Duodenal mucosa (tissue), 2 donors: ENCODE data around the gene HNRNPUL1.
A peak's percentile ranks its signal among the peaks of the same experiment; 100 is the strongest.

Source experiments
- H3K27ac ChIP-seq: one replicate; pipeline ENCODE4 v1.7.0; 2013; ENCODE audit warnings: low read depth, low read length
- H3K27me3 ChIP-seq, 2 donors: one replicate each; pipeline ENCODE4 v1.7.0; 2013; ENCODE audit warnings: low read length in 2 of 2, control low read depth in 1 of 2; ENCODE audit not compliant: insufficient read depth in 2 of 2, control insufficient read depth in 1 of 2
- H3K36me3 ChIP-seq, 2 donors: one replicate each; pipeline ENCODE4 v1.7.0; 2013; ENCODE audit warnings: low read length in 2 of 2, control low read depth in 1 of 2; ENCODE audit not compliant: insufficient read depth in 2 of 2, control insufficient read depth in 1 of 2
- H3K4me1 ChIP-seq, 2 donors: one replicate each; pipeline ENCODE4 v1.7.0; 2013; ENCODE audit warnings: low read length in 2 of 2, control low read depth in 1 of 2; ENCODE audit not compliant: insufficient read depth in 2 of 2, control insufficient read depth in 1 of 2
- H3K4me3 ChIP-seq, 2 donors: one replicate each; pipeline ENCODE4 v1.7.0; 2013; ENCODE audit warnings: low read length in 2 of 2, low read depth in 1 of 2
- H3K9ac ChIP-seq, 2 donors: one replicate each; pipeline ENCODE4 v1.7.0; 2013; ENCODE audit warnings: low read length in 2 of 2, low read depth in 1 of 2
- H3K9me3 ChIP-seq, 2 donors: one replicate each; pipeline ENCODE4 v1.7.0; 2013; ENCODE audit warnings: low read length in 2 of 2, control low read depth in 1 of 2; ENCODE audit not compliant: control insufficient read depth in 1 of 2

The HNRNPUL1 gene

GRCh38 chr19:41234512-41235168 lies 29.5 kb upstream of the HNRNPUL1 start:
- peaks cover 0 to 11% of the 10 kb centered on the region in 2 donors for H3K36me3 ChIP-seq
- no peaks in the 10 kb centered on the region for H3K9me3 ChIP-seq
- peaks cover 5 to 7% of the 10 kb centered on the region in 2 donors for H3K4me1 ChIP-seq

GRCh38 chr19:41235480-41235879 lies 28.7 kb upstream of the HNRNPUL1 start:
- no peaks in the 10 kb centered on the region for H3K27me3 ChIP-seq
- H3K9me3 ChIP-seq, result no peaks in the 10 kb centered on the region
- H3K36me3 ChIP-seq, result peaks cover 0 to 11% of the 10 kb centered on the region in 2 donors
- H3K4me3 ChIP-seq, result no peak overlapping the region
- H3K27ac ChIP-seq, result no peak overlapping the region
- no peak overlapping the region for H3K9ac ChIP-seq
- peaks cover 5 to 7% of the 10 kb centered on the region in 2 donors for H3K4me1 ChIP-seq

More at GRCh38 chr19:41234512-41235168, 29.5 kb upstream of the HNRNPUL1 start:
- H3K9ac ChIP-seq, result no peak overlapping the region
- no peak overlapping the region for H3K27ac ChIP-seq
- H3K4me3 ChIP-seq, result no peak overlapping the region
- H3K27me3 ChIP-seq, result peaks cover 0 to 1% of the 10 kb centered on the region in 2 donors

DNA sequence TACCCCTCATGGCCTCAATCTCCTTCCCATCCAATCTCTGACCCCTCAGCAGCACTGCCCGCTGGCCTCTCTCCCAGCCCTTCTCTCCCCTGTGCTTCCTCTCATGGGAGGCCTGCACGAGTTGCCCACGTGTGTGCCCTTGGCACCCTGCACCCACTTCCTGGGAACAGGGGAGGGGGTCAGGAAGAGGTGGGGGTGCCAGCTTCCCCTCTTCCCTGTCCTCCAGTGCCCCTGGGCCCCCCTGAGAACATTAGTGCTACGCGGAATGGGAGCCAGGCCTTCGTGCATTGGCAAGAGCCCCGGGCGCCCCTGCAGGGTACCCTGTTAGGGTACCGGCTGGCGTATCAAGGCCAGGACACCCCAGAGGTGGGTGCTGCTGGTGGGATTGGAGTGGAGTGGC lies 25.9 kb upstream of the HNRNPUL1 start:
- H3K4me1 ChIP-seq, result peaks cover 5 to 7% of the 10 kb centered on the region in 2 donors
- H3K4me3 ChIP-seq, result no peak overlapping the region
- no peak overlapping the region for H3K9ac ChIP-seq
- H3K27ac ChIP-seq, result no peak overlapping the region
- H3K9me3 ChIP-seq, result no peaks in the 10 kb centered on the region
- no peaks in the 10 kb centered on the region for H3K27me3 ChIP-seq
- peaks cover 0 to 19% of the 10 kb centered on the region in 2 donors for H3K36me3 ChIP-seq

GRCh38 chr19:41239363-41239762 lies 24.8 kb upstream of the HNRNPUL1 start:
- Histone ChIP-seq H3K4me1 (peaks cover 5 to 7% of the 10 kb centered on the region in 2 donors), H3K4me3 (peak overlapping the region in 1 of 2 donors; percentile 9), H3K36me3 (peaks cover 0 to 23% of the 10 kb centered on the region in 2 donors), H3K9me3 (no peaks in the 10 kb centered on the region), H3K27me3 (no peaks in the 10 kb centered on the region), H3K9ac (no peak overlapping the region), H3K27ac (no peak overlapping the region)

DNA sequence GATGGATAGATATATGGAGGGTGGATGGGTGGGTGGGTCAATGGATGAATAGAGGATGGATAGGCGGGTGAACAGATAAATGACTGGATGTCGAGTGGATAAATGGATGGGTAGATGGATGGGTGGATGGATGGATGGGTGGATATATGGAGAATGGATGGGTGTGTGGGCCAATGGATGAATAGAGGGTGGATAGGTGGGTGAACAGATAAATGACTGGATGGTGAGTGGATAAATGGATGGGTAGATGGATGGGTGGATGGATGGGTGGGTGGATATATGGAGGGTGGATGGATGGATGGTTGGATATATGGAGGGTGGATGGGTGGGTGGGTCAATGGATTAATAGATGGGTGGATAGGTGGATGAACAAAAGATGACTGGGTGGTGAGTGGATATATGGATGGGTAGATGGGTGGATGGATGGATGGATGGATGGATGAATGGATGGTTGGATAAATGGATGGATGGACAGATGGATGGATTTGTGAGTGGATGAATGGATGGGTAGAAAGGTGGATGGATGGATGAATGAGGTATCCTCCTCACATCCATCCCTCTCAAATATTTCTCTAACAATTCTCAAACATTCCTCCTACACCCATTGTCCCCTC lies 24.1 kb upstream of the HNRNPUL1 start:
- no peak overlapping the region for H3K27ac ChIP-seq
- no peak overlapping the region for H3K9ac ChIP-seq
- H3K4me3 ChIP-seq, result no peak overlapping the region
- peaks cover 0 to 23% of the 10 kb centered on the region in 2 donors for H3K36me3 ChIP-seq
- no peaks in the 10 kb centered on the region for H3K9me3 ChIP-seq
- peaks cover 5 to 7% of the 10 kb centered on the region in 2 donors for H3K4me1 ChIP-seq
- H3K27me3 ChIP-seq, result no peaks in the 10 kb centered on the region

DNA sequence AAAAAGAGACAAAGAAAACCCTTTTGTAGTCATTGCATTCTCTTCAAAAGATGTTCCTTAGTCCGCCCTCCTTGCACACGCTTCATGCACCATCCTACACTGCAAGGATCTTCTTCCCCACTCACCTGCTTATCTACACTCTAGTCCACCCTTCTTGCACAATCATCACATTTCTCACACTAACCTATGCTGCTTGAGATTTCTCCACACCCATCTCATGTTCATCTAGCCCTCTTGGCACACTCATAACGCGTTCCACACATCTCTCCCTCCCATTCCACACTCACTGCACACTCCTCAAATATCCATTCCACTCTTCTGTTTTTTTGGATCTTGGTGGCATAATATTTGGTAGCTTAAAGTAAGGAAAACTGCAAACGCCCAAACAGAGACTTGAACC lies 22.3 kb upstream of the HNRNPUL1 start:
- Histone ChIP-seq H3K4me1 (peaks cover 5 to 7% of the 10 kb centered on the region in 2 donors), H3K9ac (no peak overlapping the region), H3K27me3 (no peaks in the 10 kb centered on the region), H3K9me3 (no peaks in the 10 kb centered on the region), H3K4me3 (no peak overlapping the region), H3K27ac (no peak overlapping the region), H3K36me3 (peaks cover 0 to 25% of the 10 kb centered on the region in 2 donors)

- Histone ChIP-seq H3K9ac (no peak overlapping the region), H3K9me3 (no peaks in the 10 kb centered on the region), H3K27me3 (no peaks in the 10 kb centered on the region), H3K27ac (no peak overlapping the region), H3K4me1 (peaks cover 3 to 5% of the 10 kb centered on the region in 2 donors), H3K4me3 (no peak overlapping the region), H3K36me3 (peaks cover 4 to 29% of the 10 kb centered on the region in 2 donors)
Measured at GRCh38 chr19:41244117-41244516, 20.1 kb upstream of the HNRNPUL1 start.

- no peaks in the 10 kb centered on the region for H3K27me3 ChIP-seq
- H3K9me3 ChIP-seq, result no peaks in the 10 kb centered on the region
- H3K4me3 ChIP-seq, result no peak overlapping the region
- no peak overlapping the region for H3K9ac ChIP-seq
- H3K4me1 ChIP-seq, result no peaks in the 10 kb centered on the region
- no peak overlapping the region for H3K27ac ChIP-seq
- peaks cover 4 to 28% of the 10 kb centered on the region in 2 donors for H3K36me3 ChIP-seq
Measured at GRCh38 chr19:41245843-41246242, 18.3 kb upstream of the HNRNPUL1 start.

GRCh38 chr19:41248895-41249294 lies 15.3 kb upstream of the HNRNPUL1 start:
- H3K27ac ChIP-seq, result no peak overlapping the region
- no peaks in the 10 kb centered on the region for H3K27me3 ChIP-seq
- H3K9me3 ChIP-seq, result no peaks in the 10 kb centered on the region
- H3K4me3 ChIP-seq, result no peak overlapping the region
- no peak overlapping the region for H3K9ac ChIP-seq
- peaks cover 4 to 24% of the 10 kb centered on the region in 2 donors for H3K36me3 ChIP-seq
- no peaks in the 10 kb centered on the region for H3K4me1 ChIP-seq

DNA sequence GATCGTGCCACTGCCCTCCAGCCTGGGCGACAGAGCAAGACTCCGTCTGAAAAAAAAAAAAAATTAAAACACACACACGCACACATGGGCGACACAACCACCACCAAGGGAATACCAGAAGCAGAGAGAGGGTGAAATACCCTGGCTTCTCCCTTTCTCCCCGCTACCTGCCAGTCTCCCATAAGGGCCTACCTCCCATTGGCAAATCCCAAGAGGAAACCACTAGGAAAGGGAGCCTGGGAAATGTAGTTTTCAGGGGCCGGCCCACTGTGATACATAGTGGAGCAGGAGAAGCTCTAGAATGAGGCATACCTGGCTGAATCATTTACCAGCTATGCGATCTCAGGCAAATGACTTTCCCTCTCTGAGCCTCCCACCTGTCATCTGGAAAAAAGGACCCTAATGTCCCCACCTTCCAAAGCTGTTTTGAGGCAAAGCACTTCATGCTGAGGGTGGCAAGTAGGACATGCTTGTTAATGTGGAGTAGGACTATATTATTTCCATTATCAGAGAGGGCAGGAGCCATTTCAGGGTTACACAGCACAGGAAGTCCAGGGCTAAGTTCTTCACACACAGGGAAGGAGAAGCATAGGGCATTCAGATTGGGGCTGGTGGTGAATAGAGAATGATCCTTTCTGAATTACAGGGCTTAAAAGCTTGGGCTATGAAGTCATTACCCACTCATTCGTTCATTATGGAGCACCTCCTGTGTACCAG lies 14.3 kb upstream of the HNRNPUL1 start:
- H3K27me3 ChIP-seq, result no peaks in the 10 kb centered on the region
- H3K4me3 ChIP-seq, result no peak overlapping the region
- no peak overlapping the region for H3K27ac ChIP-seq
- no peak overlapping the region for H3K9ac ChIP-seq
- H3K9me3 ChIP-seq, result no peaks in the 10 kb centered on the region
- peaks cover 4 to 24% of the 10 kb centered on the region in 2 donors for H3K36me3 ChIP-seq
- H3K4me1 ChIP-seq, result no peaks in the 10 kb centered on the region
